C4-2B (cell line): ENCODE results near the gene ZDHHC14.
"Not testable (repeated sequence)": the region's sequence is repeated elsewhere in the genome, so short reads cannot be mapped to it uniquely, and the experiment has no call there.

Experiments
- CTCF ChIP-seq: fragments of 450-650 bp; conservative IDR thresholded peaks from 2 replicates; pipeline ENCODE4 v1.5.1; 2017; ENCODE audit warnings: mild to moderate bottlenecking
- ZFX ChIP-seq: fragments of 450-650 bp; IDR thresholded peaks from 2 replicates; pipeline ENCODE4 v1.6.1; 2017

- TF ChIP-seq CTCF, ZFX: not testable (repeated sequence)
Observed at GRCh38 chr6:157560063-157560462, 179.1 kb downstream of the ZDHHC14 start.
